ENCODE results near the gene SESN1. TPM values are rescaled to one million over a fixed set of nuclear protein-coding genes. Genes with fewer than 3 reads are reported as not detected.
"Not testable (repeated sequence)": the region's sequence is repeated elsewhere in the genome, so short reads cannot be mapped to it uniquely, and the experiment has no call there.

Gene SESN1
- total RNA-seq, 1 experiment from 2014 or later = 14.9 TPM

GRCh38 chr6:109097661-109098060 is 3.0 kb upstream of the SESN1 start:
- in situ Hi-C loops (cut with HindIII; ENCODE audit: low pct_unique_long_range_greater_than_20kb, low sequenced_read_pairs) = no loop called here
- DNase-seq (ENCODE audit: low read depth) = no peak

- in situ Hi-C loops (cut with HindIII; ENCODE audit: low pct_unique_long_range_greater_than_20kb, low sequenced_read_pairs) = no loop called here
- DNase-seq (ENCODE audit: low read depth) = no peak
Measured at GRCh38 chr6:109096208-109096607, 1.6 kb upstream of the SESN1 start.

- DNase-seq (ENCODE audit: low read depth) = no peak
- in situ Hi-C loops (cut with HindIII; ENCODE audit: low pct_unique_long_range_greater_than_20kb, low sequenced_read_pairs) = no loop called here
Measured at GRCh38 chr6:109095835-109096084, 1.1 kb upstream of the SESN1 start.

- in situ Hi-C loops (cut with HindIII; ENCODE audit: low pct_unique_long_range_greater_than_20kb, low sequenced_read_pairs) = no loop called here
Measured at GRCh38 chr6:109095036-109095834, 589 bp upstream of the SESN1 start, which contains the start of gene CEP57L1. Gene CEP57L1, plus strand, starts transcription at chr6:109095507. Its CDS starts 49,715 bp downstream, at chr6:109145222.

GRCh38 chr6:109093732-109094415 is 772 bp downstream of the SESN1 start:
- in situ Hi-C loops (cut with HindIII; ENCODE audit: low pct_unique_long_range_greater_than_20kb, low sequenced_read_pairs) = no loop called here
- no peak for DNase-seq (ENCODE audit: low read depth)

More at GRCh38 chr6:109095036-109095834, 589 bp upstream of the SESN1 start, which contains the start of gene CEP57L1:
- peak; percentile 95 for DNase-seq (ENCODE audit: low read depth)

DNA sequence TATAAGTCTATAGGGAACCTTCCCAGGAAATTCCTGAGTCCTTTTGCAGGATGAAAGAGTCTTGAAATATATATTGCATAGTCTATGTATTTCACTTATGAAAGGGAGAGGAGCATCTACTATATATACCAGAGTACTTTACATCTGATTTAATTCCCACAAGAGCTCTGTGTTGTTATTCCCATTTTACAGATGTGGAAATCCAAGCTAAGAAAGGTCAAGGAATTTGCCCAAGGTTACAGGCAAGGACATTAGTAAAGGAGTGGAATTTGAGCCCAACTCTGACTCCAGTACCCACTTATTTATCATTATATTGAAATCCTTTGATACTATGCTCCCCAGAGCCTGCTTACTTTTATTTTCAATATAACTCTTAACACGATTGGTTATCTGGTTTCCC is 2.6 kb downstream of the SESN1 start:
- in situ Hi-C loops (cut with HindIII; ENCODE audit: low pct_unique_long_range_greater_than_20kb, low sequenced_read_pairs) = no loop called here

DNA sequence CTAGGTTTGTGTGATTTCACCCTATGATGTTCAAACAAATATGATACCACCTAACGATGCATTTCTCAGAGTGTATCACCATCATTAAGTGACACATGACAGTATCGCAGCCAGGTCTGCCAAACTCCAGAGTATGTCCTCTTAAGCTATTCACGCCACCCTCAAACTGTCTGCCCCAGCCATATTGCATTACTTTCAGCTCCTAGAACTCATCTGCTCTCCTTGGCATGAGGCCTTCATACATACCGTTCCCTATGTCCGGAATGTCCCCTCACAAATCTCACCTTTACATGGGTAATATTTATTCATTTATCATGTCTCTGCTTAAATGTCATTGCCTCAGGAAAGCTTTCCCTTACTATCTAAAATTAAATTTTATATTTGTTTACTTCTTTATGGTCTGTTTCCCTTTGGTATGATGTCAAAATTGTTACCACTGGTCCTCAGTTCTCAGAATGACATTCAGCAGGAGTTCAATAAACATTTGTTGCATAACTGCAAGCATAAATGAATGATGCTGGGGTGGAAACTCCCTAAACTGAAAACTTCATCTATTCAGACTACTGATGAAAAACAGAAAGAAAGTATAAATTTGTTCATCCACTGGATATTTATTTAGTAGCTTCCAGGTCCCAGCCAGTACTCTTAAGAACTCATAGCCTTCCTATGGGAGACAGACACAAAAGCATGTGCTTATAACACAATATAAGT is 3.2 kb downstream of the SESN1 start:
- DNase-seq (ENCODE audit: low read depth) = no peak
- in situ Hi-C loops (cut with HindIII; ENCODE audit: low pct_unique_long_range_greater_than_20kb, low sequenced_read_pairs) = no loop called here

More for the DNA sequence above, 2.6 kb downstream of the SESN1 start:
- no peak for DNase-seq (ENCODE audit: low read depth)

- in situ Hi-C loops (cut with HindIII; ENCODE audit: low pct_unique_long_range_greater_than_20kb, low sequenced_read_pairs) = no loop called here
- DNase-seq (ENCODE audit: low read depth) = no peak
Measured at GRCh38 chr6:109088995-109089394, 5.7 kb downstream of the SESN1 start.

GRCh38 chr6:109087661-109088264 is 6.9 kb downstream of the SESN1 start:
- no peak for DNase-seq (ENCODE audit: low read depth)
- in situ Hi-C loops (cut with HindIII; ENCODE audit: low pct_unique_long_range_greater_than_20kb, low sequenced_read_pairs) = no loop called here

- in situ Hi-C loops (cut with HindIII; ENCODE audit: low pct_unique_long_range_greater_than_20kb, low sequenced_read_pairs); DNase-seq (ENCODE audit: low read depth): not testable (repeated sequence)
Measured at GRCh38 chr6:109084146-109084545, 10.5 kb downstream of the SESN1 start.

- DNase-seq (ENCODE audit: low read depth) = no peak
- in situ Hi-C loops (cut with HindIII; ENCODE audit: low pct_unique_long_range_greater_than_20kb, low sequenced_read_pairs) = no loop called here
Measured at GRCh38 chr6:109083657-109084056, 11.0 kb downstream of the SESN1 start.

DNA sequence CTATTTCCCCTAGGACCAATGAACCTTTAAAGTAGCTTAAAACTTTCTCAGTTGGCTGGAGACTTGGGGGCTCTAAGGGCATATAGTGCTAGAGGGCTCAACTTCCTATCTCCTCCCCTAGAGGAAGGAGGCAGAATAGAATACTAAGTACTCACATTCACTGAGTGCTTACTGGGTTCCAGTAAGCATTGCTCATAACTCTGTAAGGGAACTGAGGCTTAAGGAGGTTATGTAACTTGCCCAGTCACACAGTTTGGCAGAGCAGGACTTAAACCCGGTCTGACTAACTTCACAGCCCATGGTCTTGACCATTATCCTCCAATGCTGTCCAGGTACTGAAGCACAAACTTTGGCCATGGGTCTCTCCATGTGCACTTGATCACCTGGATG is 12.5 kb downstream of the SESN1 start:
- no peak for DNase-seq (ENCODE audit: low read depth)
- in situ Hi-C loops (cut with HindIII; ENCODE audit: low pct_unique_long_range_greater_than_20kb, low sequenced_read_pairs) = no loop called here

GRCh38 chr6:109081516-109082187 is 13.0 kb downstream of the SESN1 start:
- DNase-seq (ENCODE audit: low read depth) = no peak
- in situ Hi-C loops (cut with HindIII; ENCODE audit: low pct_unique_long_range_greater_than_20kb, low sequenced_read_pairs) = no loop called here

GRCh38 chr6:109081026-109081425 is 13.6 kb downstream of the SESN1 start:
- in situ Hi-C loops (cut with HindIII; ENCODE audit: low pct_unique_long_range_greater_than_20kb, low sequenced_read_pairs) = no loop called here
- DNase-seq (ENCODE audit: low read depth) = no peak

DNA sequence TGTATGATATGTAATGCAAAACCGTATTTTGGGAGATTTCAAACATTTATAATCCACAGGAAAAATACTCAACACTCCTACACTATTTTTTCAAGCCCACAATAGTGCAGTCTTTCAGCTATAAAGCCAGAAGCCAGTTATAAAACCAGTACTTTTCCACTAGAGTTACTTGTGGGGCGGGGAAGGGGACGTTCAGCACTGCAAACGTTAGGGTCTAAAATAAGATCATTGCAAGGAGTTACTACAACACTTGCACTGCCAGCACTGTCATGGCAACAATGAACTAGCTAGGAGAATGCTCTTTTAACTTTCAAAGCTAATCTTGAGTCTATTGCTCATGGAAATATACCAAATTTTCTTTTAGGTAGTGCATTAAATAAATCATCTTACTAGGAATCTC is 14.7 kb downstream of the SESN1 start:
- in situ Hi-C loops (cut with HindIII; ENCODE audit: low pct_unique_long_range_greater_than_20kb, low sequenced_read_pairs) = no loop called here
- no peak for DNase-seq (ENCODE audit: low read depth)

GRCh38 chr6:109076377-109076776 is 18.3 kb downstream of the SESN1 start:
- in situ Hi-C loops (cut with HindIII; ENCODE audit: low pct_unique_long_range_greater_than_20kb, low sequenced_read_pairs) = no loop called here
- DNase-seq (ENCODE audit: low read depth) = no peak

- DNase-seq (ENCODE audit: low read depth) = no peak
- in situ Hi-C loops (cut with HindIII; ENCODE audit: low pct_unique_long_range_greater_than_20kb, low sequenced_read_pairs) = no loop called here
Measured at GRCh38 chr6:109075934-109076333, 18.7 kb downstream of the SESN1 start.

- in situ Hi-C loops (cut with HindIII; ENCODE audit: low pct_unique_long_range_greater_than_20kb, low sequenced_read_pairs) = no loop called here
Measured at GRCh38 chr6:109074133-109074415, 20.6 kb downstream of the SESN1 start.

More at GRCh38 chr6:109074133-109074415, 20.6 kb downstream of the SESN1 start:
- DNase-seq (ENCODE audit: low read depth) = no peak

All from Caki2 (cell line).